HepG2 (cell line): ENCODE data around the gene DVL3. TPM values are rescaled to one million over a fixed set of nuclear protein-coding genes. Genes with fewer than 3 reads are reported as not detected.

ENCODE experiments used
- ATF5 ChIP-seq: sonication (generic); formaldehyde crosslinking; IDR thresholded peaks from 2 replicates; pipeline ENCODE4 v1.4.0; 2020; ENCODE audit warnings: mild to moderate bottlenecking, low read depth, missing genetic modification reagents
- CSRNP1 ChIP-seq: sonication (generic); formaldehyde crosslinking; IDR thresholded peaks from 2 replicates; pipeline ENCODE4 v1.8.1; 2023; ENCODE audit warnings: mild to moderate bottlenecking, missing genetic modification reagents
- ESRRA ChIP-seq: sonication (generic); formaldehyde crosslinking; IDR thresholded peaks from 2 replicates; pipeline ENCODE4 v1.5.1; 2020; ENCODE audit warnings: mild to moderate bottlenecking, low read depth, missing genetic modification reagents
- KMT2B ChIP-seq: IDR thresholded peaks from 2 replicates; pipeline ENCODE4 v1.6.1; 2016; ENCODE audit warnings: missing genetic modification reagents, missing compliant biosample characterization
- NFAT5 ChIP-seq: sonication (generic); formaldehyde crosslinking; IDR thresholded peaks from 2 replicates; pipeline ENCODE4 v1.4.0; 2020; ENCODE audit warnings: missing genetic modification reagents
- NRL ChIP-seq: sonication (generic); formaldehyde crosslinking; IDR thresholded peaks from 2 replicates; pipeline ENCODE4 v1.5.0; 2020; ENCODE audit warnings: missing genetic modification reagents, mild to moderate bottlenecking, moderate library complexity, borderline replicate concordance
- SNAPC4 ChIP-seq: sonication (generic); formaldehyde crosslinking; IDR thresholded peaks from 2 replicates; pipeline ENCODE4 v1.4.0; 2020; ENCODE audit warnings: mild to moderate bottlenecking, missing genetic modification reagents
- TAF1 ChIP-seq: sonication (generic); formaldehyde crosslinking; IDR thresholded peaks from 2 replicates; pipeline ENCODE4 v1.4.0; 2020; ENCODE audit warnings: missing genetic modification reagents
- YEATS4 ChIP-seq: sonication (generic); formaldehyde crosslinking; IDR thresholded peaks from 2 replicates; pipeline ENCODE4 v1.4.0; 2020; ENCODE audit warnings: missing genetic modification reagents, borderline replicate concordance
- ZNF224 ChIP-seq: sonication (generic); formaldehyde crosslinking; IDR thresholded peaks from 2 replicates; pipeline ENCODE4 v1.5.0; 2020; ENCODE audit warnings: mild to moderate bottlenecking, missing genetic modification reagents
- ZNF230 ChIP-seq: sonication (generic); formaldehyde crosslinking; IDR thresholded peaks from 2 replicates; pipeline ENCODE4 v1.4.0; 2020; ENCODE audit warnings: mild to moderate bottlenecking, missing genetic modification reagents
- ZNF597 ChIP-seq: sonication (generic); formaldehyde crosslinking; IDR thresholded peaks from 2 replicates; pipeline ENCODE4 v1.5.0; 2020; ENCODE audit warnings: missing genetic modification reagents
- ZNF776 ChIP-seq: sonication (generic); formaldehyde crosslinking; IDR thresholded peaks from 2 replicates; pipeline ENCODE4 v1.4.0; 2020; ENCODE audit warnings: mild to moderate bottlenecking, missing genetic modification reagents
- ZNF883 ChIP-seq: sonication (generic); formaldehyde crosslinking; IDR thresholded peaks from 2 replicates; pipeline ENCODE4 v1.5.1; 2020; ENCODE audit warnings: mild to moderate bottlenecking, missing genetic modification reagents; ENCODE audit errors: not compliant biosample characterization
- polyA plus RNA-seq, 8 experiments: library from polyadenylated mRNA; depleted of rRNA in 3 of 8; stranded (reverse) in 7 of 8; unstranded in 1 of 8; fragments of >200 nt; fragmentation: Illumina TruSeq in 4 of 8; extraction: Trizol in 4 of 8; gene quantifications; 2 replicates each; pipeline versions ENCODE4 v1.2.1 to v1.2.3, GENCODE V29; 2011 to 2016; ENCODE audit warnings: low read depth in 4 of 8, missing spikeins in 1 of 8, mixed read lengths in 1 of 8; ENCODE audit not compliant: insufficient read depth in 1 of 8
- total RNA-seq, 5 experiments: library from RNA; depleted of rRNA; stranded (reverse); fragments of >200 nt; fragmentation: Illumina TruSeq; extraction: Trizol; gene quantifications; 2 replicates each; pipeline ENCODE4 v1.2.3, GENCODE V29; 2016; ENCODE audit warnings: low read depth in 1 of 5

DVL3 gene
- total and polyA plus RNA-seq, 2 of the 13 experiments (the other 11 are each of a cell fraction or from before 2014, with no cell fraction given), result 29.0 to 36.1 TPM

GRCh38 chr3:184186184-184186901, 31.2 kb downstream of the DVL3 start, which contains the start of gene ABCF3 (continued):
- TF ChIP-seq NFAT5 (no peak), ZNF776 (CRISPR knock-in tag) (peak; percentile 49), ZNF597 (CRISPR knock-in tag) (no peak), ZNF230 (CRISPR knock-in tag) (peak; percentile 20; the same call in 1 of the 2 replicates), ZNF883 (CRISPR knock-in tag) (peak; percentile 39), TAF1 (CRISPR knock-in tag) (peak; percentile 78; the same call in 1 of the 2 replicates), ZNF224 (CRISPR knock-in tag) (peak; percentile 73; the same call in 1 of the 2 replicates), KMT2B (CRISPR knock-in tag) (peak; percentile 58; the same call in 1 of the 2 replicates), NRL (CRISPR knock-in tag) (0 out of 2 replicates have a peak, but pooled peaks have one; percentile 59), ATF5 (no peak), ESRRA (CRISPR knock-in tag) (0 out of 2 replicates have a peak, but pooled peaks have one; percentile 13), SNAPC4 (CRISPR knock-in tag) (0 out of 2 replicates have a peak, but pooled peaks have one; percentile 19), CSRNP1 (CRISPR knock-in tag) (0 out of 2 replicates have a peak, but pooled peaks have one; percentile 1), YEATS4 (CRISPR knock-in tag) (no peak)
